ENCODE measurements around the gene WASF2.

Gene WASF2

GRCh38 chr1:27393641-27394281 is 96.2 kb downstream of the WASF2 start:
- no peak for TF ChIP-seq GABPA (IDR thresholded peaks at IDR 0.05; ENCODE audit: low read depth)
- no peak for TF ChIP-seq POLR2AphosphoS5 (IDR thresholded peaks at IDR 0.05; ENCODE audit: low read depth)
- TF ChIP-seq REST (IDR thresholded peaks at IDR 0.05; ENCODE audit: insufficient replicate concordance, low read depth), result no peak
- no peaks in the 10 kb centered on the region for H3K27me3 ChIP-seq (ENCODE audit: insufficient read depth, poor library complexity, severe bottlenecking)
- no peak overlapping the region for H3K4me3 ChIP-seq (replicated peaks; ENCODE audit: insufficient read depth, low read length)
- H3K27ac ChIP-seq (replicated peaks), result no peak overlapping the region
- no peak for DNase-seq (ENCODE audit: low read depth in 1 of 2, low spot score in 1 of 2)

GRCh38 chr1:27392778-27393635 is 97.0 kb downstream of the WASF2 start:
- Histone ChIP-seq H3K27ac (replicated peaks) (no peak overlapping the region), H3K4me3 (replicated peaks; ENCODE audit: insufficient read depth, low read length) (peak overlapping the region; percentile 74), H3K27me3 (ENCODE audit: insufficient read depth, poor library complexity, severe bottlenecking) (no peaks in the 10 kb centered on the region)
- TF ChIP-seq SPI1 (IDR thresholded peaks at IDR 0.05; ENCODE audit: borderline replicate concordance, low read depth), result no peak
- TF ChIP-seq POLR2AphosphoS5 (IDR thresholded peaks at IDR 0.05; ENCODE audit: low read depth), result no peak
- no peak for TF ChIP-seq REST (IDR thresholded peaks at IDR 0.05; ENCODE audit: insufficient replicate concordance, low read depth)
- no peak for TF ChIP-seq GABPA (IDR thresholded peaks at IDR 0.05; ENCODE audit: low read depth)
- TF ChIP-seq CTCF (IDR thresholded peaks at IDR 0.05; ENCODE audit: insufficient read depth, low read length), result no peak
- no peak for DNase-seq (ENCODE audit: low read depth in 1 of 2, low spot score in 1 of 2)

- Histone ChIP-seq H3K4me3 (replicated peaks; ENCODE audit: insufficient read depth, low read length) (peak within 1 kb of the TSS; percentile 74), H3K27ac (replicated peaks) (no peak within 1 kb of the TSS), H3K27me3 (ENCODE audit: insufficient read depth, poor library complexity, severe bottlenecking) (no peaks in the 10 kb centered on the region)
- no peak for TF ChIP-seq REST (IDR thresholded peaks at IDR 0.05; ENCODE audit: insufficient replicate concordance, low read depth)
- no peak for TF ChIP-seq SPI1 (IDR thresholded peaks at IDR 0.05; ENCODE audit: borderline replicate concordance, low read depth)
- no peak for TF ChIP-seq POLR2AphosphoS5 (IDR thresholded peaks at IDR 0.05; ENCODE audit: low read depth)
- no peak for TF ChIP-seq GABPA (IDR thresholded peaks at IDR 0.05; ENCODE audit: low read depth)
- TF ChIP-seq CTCF (IDR thresholded peaks at IDR 0.05; ENCODE audit: insufficient read depth, low read length), result no peak
- peak; percentile 87 to 89 for DNase-seq (ENCODE audit: low read depth in 1 of 2, low spot score in 1 of 2)
These were observed 97.7 kb downstream of the WASF2 start, which contains the start of gene GPR3 for GRCh38 chr1:27392096-27392777. TSS of gene GPR3 (plus strand) at chr1:27392622. CDS start at chr1:27393799, 1,177 bp downstream.
